OCI-LY1 (cell line): ENCODE measurements around the gene DMWD.

ENCODE experiments used
- CTCF ChIP-seq: fragments of 200-600 bp; sonication (generic), shearing (Covaris generic); IDR thresholded peaks from 2 replicates; pipeline ENCODE4 v1.5.1; 2017; ENCODE audit warnings: mild to moderate bottlenecking, antibody characterized with exemption, low read length, moderate library complexity, mixed read lengths
- EZH2 ChIP-seq: fragments of 200-600 bp; sonication (generic), shearing (Covaris generic); IDR thresholded peaks from 2 replicates; pipeline ENCODE4 v1.8.0; 2017; ENCODE audit warnings: borderline replicate concordance, mixed run types, mild to moderate bottlenecking, antibody characterized with exemption, low read length, moderate library complexity, mixed read lengths

- TF ChIP-seq CTCF (no peak), EZH2 (no peak)
Observed at GRCh38 chr19:45739498-45740439, 52.9 kb downstream of the DMWD start.
